Chondrocyte (in vitro differentiated cells): Measurements from ENCODE around the gene KLHL22. TPM values are rescaled to one million over a fixed set of nuclear protein-coding genes. Genes with fewer than 3 reads are reported as not detected.

ENCODE experiments used
- DNase-seq: peaks from one replicate; pipeline ENCODE4 v3.0.0; 2021; ENCODE audit warnings: mixed read lengths, low spot score
- H3K27ac Mint-ChIP-seq: one replicate; pipeline ENCODE4 v1.8.0; 2021; ENCODE audit warnings: mild to moderate bottlenecking, moderate library complexity, mixed read lengths; ENCODE audit not compliant: unreplicated experiment
- H3K27me3 Mint-ChIP-seq: 2 replicates; pipeline ENCODE4 v1.8.0; 2021; ENCODE audit warnings: low read depth, mixed read lengths
- H3K36me3 Mint-ChIP-seq: 2 replicates; pipeline ENCODE4 v1.8.0; 2021; ENCODE audit warnings: low read depth, mixed read lengths
- H3K4me1 Mint-ChIP-seq: 2 replicates; pipeline ENCODE4 v1.8.0; 2021; ENCODE audit warnings: low read depth, mild to moderate bottlenecking, mixed read lengths
- H3K4me3 Mint-ChIP-seq: one replicate; pipeline ENCODE4 v1.8.0; 2021; ENCODE audit warnings: mild to moderate bottlenecking, moderate library complexity, mixed read lengths; ENCODE audit not compliant: unreplicated experiment
- H3K9me3 Mint-ChIP-seq: 2 replicates; pipeline ENCODE4 v1.8.0; 2021; ENCODE audit warnings: low read depth, mixed read lengths
- CTCF ChIP-seq: fragments of 200-600 bp; sonication (generic); IDR thresholded peaks from 2 replicates; pipeline ENCODE4 v1.5.0; 2021; ENCODE audit warnings: antibody characterized with exemption, mild to moderate bottlenecking, moderate library complexity
- total RNA-seq: library from RNA; stranded (reverse); gene quantifications from 3 replicates; pipeline ENCODE4 v1.2.1, GENCODE V29; 2021

KLHL22 gene
- total RNA-seq, 1 donor from 2014 or later: 37.3 TPM

- H3K4me3 Mint-ChIP-seq: no peak overlapping the region
- H3K9me3 Mint-ChIP-seq: no peaks in the 10 kb centered on the region
- H3K36me3 Mint-ChIP-seq: peaks cover 19% of the 10 kb centered on the region
- H3K4me1 Mint-ChIP-seq: peaks cover 3% of the 10 kb centered on the region
- no peak for TF ChIP-seq CTCF
- no peaks in the 10 kb centered on the region for H3K27me3 Mint-ChIP-seq
- no peak overlapping the region for H3K27ac Mint-ChIP-seq
- no peak for DNase-seq
These were observed 45.6 kb downstream of the KLHL22 start for GRCh38 chr22:20449819-20450550.

GRCh38 chr22:20448630-20449029 is 47.0 kb downstream of the KLHL22 start:
- Mint-ChIP-seq H3K4me1 (no peaks in the 10 kb centered on the region), H3K27ac (peak overlapping the region; percentile 54), H3K27me3 (no peaks in the 10 kb centered on the region), H3K4me3 (no peak overlapping the region), H3K9me3 (no peaks in the 10 kb centered on the region), H3K36me3 (peaks cover 22% of the 10 kb centered on the region)
- TF ChIP-seq CTCF: no peak
- DNase-seq: no peak

- Mint-ChIP-seq H3K4me3 (no peak overlapping the region), H3K9me3 (no peaks in the 10 kb centered on the region)
These were observed 49.1 kb downstream of the KLHL22 start for GRCh38 chr22:20446383-20446970.

GRCh38 chr22:20444325-20444724 is 51.3 kb downstream of the KLHL22 start:
- H3K4me1 Mint-ChIP-seq: peaks cover 8% of the 10 kb centered on the region
- peaks cover 10% of the 10 kb centered on the region for H3K36me3 Mint-ChIP-seq
- H3K9me3 Mint-ChIP-seq: no peaks in the 10 kb centered on the region
- H3K4me3 Mint-ChIP-seq: no peak overlapping the region
- DNase-seq: peak; percentile 13
- no peak overlapping the region for H3K27ac Mint-ChIP-seq
- H3K27me3 Mint-ChIP-seq: no peaks in the 10 kb centered on the region
- TF ChIP-seq CTCF: no peak

More at GRCh38 chr22:20446383-20446970, 49.1 kb downstream of the KLHL22 start:
- no peak for TF ChIP-seq CTCF
- Mint-ChIP-seq H3K4me1 (peaks cover 5% of the 10 kb centered on the region), H3K36me3 (peaks cover 16% of the 10 kb centered on the region), H3K27ac (no peak overlapping the region), H3K27me3 (no peaks in the 10 kb centered on the region)
- peak; percentile 59 for DNase-seq

GRCh38 chr22:20442485-20443284 is 52.9 kb downstream of the KLHL22 start:
- TF ChIP-seq CTCF: no peak
- Mint-ChIP-seq H3K36me3 (peaks cover 10% of the 10 kb centered on the region), H3K4me3 (no peak overlapping the region), H3K27ac (no peak overlapping the region), H3K9me3 (no peaks in the 10 kb centered on the region), H3K4me1 (peaks cover 21% of the 10 kb centered on the region), H3K27me3 (no peaks in the 10 kb centered on the region)
- DNase-seq: peak; percentile 52
